HG02759 (cell line): ENCODE data around the gene ACTN3.
"Not testable (repeated sequence)": the region's sequence is repeated elsewhere in the genome, so short reads cannot be mapped to it uniquely, and the experiment has no call there.

Source experiments
- ATAC-seq: cut with Tn5 transposase; IDR thresholded peaks from one replicate; pipeline ENCODE4 v1.9.1; 2021; ENCODE audit warnings: mild to moderate bottlenecking, moderate library complexity; ENCODE audit not compliant: unreplicated experiment

The ACTN3 gene

DNA sequence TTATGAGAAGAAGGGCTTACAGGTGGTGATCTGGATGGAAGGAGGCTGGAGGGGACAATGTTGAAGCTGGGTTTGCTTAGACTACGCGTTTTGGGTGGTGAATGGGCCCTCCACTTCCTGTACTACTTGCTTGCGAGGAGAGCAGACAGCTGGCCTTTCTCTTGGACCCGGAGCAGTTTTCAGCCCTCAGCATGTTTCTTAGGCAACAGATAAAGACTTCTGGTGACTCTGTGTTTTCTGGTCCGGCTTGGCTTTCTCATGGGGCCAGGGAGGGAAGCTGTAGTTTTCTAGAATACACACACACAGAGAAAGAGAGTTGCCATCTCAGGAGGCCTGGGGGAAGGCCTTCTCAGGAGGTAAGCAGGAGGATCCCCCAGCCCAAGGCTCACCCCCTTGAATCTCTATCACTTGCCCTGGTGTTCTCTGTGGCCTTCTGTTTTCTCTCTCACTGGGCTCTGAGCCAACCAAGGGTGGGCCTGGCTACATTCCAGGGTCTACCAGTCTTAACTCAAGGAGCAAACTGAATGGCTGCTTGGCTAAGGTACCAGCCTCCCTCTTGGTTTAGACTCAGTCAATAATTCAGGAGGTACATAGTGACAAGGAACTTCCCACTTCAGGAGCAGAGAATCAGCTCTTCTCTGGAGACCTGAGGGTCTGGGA, 48.7 kb downstream of the ACTN3 start:
- no peak for ATAC-seq

DNA sequence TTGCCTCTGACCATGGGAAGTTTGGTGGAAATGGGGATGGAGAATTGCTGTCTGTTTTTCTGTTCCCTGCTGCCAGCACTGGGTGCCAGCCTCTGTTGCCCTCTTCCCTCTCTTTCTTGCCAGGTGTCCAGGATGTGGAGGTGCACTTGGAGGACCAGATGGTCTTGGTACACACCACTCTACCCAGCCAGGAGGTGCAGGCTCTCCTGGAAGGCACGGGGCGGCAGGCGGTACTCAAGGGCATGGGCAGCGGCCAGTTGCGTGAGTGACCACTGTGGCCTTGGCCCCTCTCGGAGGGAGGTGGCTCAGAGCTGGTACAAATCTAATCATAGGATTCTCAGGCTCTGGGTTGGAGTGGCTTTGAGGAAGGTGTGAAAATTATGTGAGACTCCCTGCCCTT, 52.3 kb downstream of the ACTN3 start:
- no peak for ATAC-seq

DNA sequence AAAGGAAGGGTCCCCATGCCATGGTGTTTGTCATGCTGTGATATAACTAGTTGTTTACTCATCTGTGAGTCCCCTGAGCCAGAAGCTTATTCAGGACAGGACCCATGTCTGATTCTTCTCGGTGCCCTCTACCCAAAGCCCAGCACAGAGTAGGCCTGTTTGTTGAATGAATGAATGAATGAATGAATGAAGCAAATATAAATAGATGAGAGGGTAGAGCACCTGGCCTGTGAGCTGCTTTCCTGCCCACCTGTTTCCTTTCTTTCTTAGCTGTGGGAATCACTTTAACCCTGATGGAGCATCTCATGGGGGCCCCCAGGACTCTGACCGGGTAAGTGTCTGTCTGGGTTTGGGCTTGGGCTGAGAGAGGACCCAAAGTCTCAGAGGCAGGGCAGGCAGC, 53.5 kb downstream of the ACTN3 start:
- no peak for ATAC-seq

DNA sequence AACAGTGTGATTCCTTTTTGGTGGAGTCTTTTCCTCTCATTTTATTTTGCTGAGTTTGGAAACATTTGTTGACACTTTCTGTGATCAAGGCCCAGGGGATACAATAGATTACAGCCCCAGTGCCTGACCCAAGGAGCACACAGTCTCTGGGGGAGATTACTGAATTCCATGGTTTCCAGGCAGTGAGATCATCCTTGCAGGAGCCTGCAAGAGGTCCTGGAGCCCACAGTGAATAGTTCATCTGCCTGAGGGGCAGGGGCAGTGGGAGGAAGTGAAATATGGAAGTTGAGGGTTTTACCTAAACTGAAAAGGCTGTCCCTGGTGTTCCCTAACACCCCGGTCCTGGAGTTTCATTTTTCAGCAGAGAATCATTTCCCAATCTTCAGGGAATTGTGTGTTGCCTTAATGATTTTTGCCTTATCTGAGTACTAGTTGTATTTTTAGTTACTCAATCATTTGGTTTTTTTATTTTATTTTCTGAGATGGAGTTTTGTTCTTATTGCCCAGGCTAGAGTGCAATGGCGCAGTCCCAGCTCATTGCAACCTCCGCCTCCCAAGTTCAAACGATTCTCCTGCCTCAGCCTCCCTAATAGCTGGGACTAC, 54.0 kb downstream of the ACTN3 start:
- no peak for ATAC-seq

DNA sequence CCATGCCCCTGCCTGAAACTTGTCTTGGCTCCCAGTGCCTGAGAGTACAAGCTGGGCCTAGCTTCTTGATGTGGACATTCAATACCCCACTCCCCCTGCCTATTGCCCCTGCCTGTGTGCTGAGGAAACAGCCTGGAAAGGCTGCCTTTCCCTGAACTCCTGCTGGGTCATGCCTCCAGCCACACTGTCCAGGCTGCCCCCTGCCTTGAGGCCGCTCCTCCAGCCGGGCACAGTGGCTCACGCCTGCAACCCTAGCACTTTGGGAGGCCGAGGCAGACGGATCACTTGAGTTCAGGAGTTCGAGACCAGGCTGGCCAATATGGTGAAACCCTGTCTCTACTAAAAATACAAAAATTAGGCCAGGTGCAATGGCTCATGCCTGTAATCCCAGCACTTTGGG, 56.4 kb downstream of the ACTN3 start:
- ATAC-seq: no peak

DNA sequence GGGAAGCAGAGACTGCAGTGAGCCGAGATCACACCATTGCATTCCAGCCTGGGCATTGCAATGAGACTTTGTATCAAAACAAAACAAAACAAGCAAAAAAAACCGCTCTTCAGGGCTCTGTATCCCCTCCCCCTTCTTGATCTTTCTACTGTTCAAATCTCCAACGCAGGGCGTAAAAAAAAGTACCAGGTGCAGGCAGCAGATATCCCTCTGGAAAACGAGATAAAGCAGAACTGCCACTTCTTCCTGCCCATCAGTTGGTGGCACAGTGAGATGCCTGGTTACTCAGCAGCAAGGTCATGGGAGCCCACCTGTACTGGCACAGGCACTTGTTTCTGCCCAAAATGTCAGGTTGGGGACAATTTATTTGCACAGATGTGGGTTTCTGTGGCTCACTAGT, 57.5 kb downstream of the ACTN3 start:
- no peak for ATAC-seq

DNA sequence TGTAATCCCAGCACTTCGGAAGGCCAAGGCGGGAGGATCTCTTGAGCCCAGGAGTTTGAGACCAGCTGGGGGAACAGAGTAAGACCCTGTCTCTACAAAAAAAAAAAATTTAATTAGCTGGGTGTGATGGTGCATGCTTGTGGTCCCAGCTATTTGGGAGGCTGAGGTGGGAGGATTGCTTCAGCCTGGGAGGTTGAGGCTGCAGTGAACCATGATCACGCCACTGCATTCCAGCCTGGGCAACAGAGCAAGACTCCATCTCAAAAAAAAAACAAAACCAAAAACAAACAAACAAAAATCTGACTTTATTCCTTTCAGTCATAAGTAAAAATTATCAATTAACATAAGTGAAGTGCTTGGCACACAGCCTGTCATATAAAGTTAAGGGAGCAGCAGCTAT, 59.9 kb downstream of the ACTN3 start:
- ATAC-seq: not testable (repeated sequence)

DNA sequence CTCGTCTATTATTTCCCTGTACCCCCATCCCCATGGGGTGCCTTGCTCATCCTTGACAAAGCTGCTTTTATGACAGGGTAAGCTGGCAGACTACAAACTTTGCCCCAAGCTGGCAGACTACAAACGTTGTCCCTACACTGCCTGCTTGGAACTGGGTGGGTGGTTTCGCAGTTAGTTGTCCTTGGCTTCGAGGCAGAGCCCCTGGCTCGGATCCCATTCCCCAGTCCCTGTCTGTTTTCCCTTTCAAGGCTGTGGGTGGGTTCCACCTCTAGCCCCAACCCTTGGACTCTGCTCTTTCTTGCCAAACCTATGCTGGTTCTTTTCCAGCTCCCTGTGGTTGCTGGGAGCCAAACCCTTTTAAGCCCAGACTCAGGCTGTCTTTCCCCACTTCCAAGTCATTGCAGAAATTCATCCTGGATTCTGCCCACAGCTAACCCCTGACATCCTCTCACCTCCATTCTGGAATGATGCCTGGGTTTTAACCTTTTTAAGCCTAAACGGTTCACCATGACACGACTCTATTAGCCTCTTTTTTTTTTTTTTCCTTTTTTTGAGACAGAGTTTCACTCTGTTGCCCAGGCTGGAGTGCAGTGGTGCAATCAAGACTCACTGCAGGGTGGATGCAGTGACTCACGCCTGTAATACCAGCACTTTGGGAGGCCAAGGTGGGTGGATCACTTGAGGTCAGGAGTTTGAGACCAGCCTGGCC, 60.6 kb downstream of the ACTN3 start:
- ATAC-seq: no peak

DNA sequence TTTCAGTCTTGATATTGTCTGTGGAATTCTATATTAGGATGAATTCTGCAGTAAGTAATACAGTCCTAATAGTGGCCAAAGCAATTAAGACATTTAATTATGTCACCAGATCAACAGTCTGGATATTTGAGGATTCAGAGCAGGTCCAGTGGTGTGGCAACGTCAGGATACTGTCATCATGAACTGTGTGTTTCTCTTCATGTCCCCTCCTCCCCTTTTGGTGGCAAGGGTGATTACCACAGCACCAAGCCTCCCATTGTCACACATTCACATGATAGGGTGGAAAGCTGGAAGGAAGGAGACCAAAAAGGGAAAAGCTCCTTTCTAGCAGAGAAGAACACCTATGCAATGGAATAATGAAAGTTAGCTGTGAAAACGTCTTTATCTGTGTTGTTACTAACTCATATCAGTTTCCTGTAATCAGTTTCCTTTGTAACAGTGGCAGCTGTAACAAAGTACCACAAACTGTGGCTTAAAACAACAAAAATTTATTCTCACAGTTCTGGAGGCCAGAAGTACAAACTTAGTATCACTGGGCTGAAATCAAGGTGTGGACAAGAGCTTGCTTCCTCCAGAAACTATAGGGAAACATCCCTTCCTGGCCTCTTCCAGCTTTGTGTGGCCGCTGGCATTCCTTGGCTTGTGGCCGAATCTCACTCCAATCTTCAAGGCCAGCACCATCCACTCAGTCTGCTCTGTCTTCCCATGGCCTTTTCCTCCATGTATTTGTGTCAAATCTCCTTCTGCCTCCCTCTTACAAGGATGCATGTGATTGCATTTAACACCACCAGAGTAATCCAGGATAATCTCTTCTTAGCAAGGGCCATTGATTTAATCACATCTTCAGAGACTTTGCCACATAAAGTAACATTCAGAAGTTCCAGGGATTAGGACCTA, 63.3 kb downstream of the ACTN3 start:
- ATAC-seq: no peak

DNA sequence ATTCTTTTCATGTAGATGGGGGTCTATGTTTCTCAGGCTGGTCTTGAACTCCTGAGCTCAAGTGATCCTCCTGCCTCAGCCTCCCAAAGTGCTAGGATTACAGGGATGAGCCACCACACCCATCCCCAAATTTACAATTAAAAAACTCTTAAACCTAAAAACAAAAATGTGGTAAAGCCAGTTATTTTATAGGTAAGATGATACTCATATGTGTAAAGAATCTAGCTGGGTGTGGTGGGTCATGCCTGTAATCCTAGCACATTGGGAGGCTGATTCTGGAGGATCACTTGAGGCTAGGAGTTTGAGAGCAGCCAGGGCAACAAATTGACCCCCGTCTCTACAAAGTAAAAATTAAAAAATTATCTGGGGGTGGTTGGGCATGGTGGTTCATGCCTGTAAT, 65.8 kb downstream of the ACTN3 start:
- ATAC-seq: no peak
